HL-60 (cell line): ENCODE results near the gene PPP1R10.

Experiments used
- CTCF ChIP-seq: IDR thresholded peaks from one replicate; pipeline ENCODE4 v1.5.1; 2011; ENCODE audit warnings: low read length, control low read depth, inconsistent platforms; ENCODE audit not compliant: insufficient read depth
- POLR2AphosphoS5 ChIP-seq: IDR thresholded peaks from 2 replicates; pipeline ENCODE4 v1.6.1; 2012; ENCODE audit warnings: low read depth
- REST ChIP-seq: IDR thresholded peaks from 2 replicates; pipeline ENCODE4 v1.6.1; 2012; ENCODE audit warnings: low read depth; ENCODE audit not compliant: insufficient replicate concordance

- TF ChIP-seq CTCF = no peak
- TF ChIP-seq POLR2AphosphoS5 = no peak
- TF ChIP-seq REST = no peak
Measured at GRCh38 chr6:30601436-30601814, 15.6 kb downstream of the PPP1R10 start.
